ENCODE data around the gene PCCA.

The PCCA gene

DNA sequence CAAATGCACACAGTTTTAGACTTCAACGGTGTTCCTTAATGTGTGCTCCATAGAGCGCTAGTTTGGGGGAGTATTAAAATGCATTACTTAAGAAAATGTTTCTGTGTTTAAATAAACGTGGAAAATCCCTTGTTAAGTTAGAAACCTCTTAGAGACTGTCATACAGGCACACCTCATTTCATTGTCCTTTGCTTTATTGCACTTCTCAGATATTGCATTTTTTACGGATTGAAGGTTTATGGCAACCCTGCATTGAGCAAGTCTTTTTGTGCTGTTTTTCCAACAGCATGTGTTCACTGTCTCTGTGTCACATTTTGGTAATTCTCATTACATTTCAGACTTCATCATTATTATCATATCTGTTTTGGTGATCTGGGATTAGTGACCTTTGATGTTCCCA, 255.7 kb downstream of the PCCA start:
- in situ Hi-C loops (cut with MboI; ENCODE audit: low sequenced_read_pairs): no loop called here

DNA sequence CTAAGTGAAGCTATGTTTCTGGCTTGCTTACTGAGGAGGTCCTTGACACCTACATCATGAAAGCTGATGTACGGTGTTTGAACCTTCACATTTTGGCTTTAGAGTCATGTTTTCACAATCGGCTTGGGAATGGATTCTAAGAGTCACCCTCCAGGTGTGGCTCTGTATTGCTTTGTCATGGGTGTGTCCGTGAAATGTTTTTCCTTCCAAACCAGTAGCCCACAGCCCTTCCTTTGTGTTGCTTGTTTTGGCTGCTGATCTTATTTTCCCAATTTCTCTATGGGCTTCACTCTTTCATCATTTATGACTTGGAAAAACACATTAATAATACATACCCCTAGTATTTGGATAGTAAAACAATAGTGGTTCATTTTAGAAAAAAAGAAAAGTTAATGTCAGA, 259.1 kb downstream of the PCCA start:
- in situ Hi-C loops (cut with MboI; ENCODE audit: low sequenced_read_pairs): no loop called here

DNA sequence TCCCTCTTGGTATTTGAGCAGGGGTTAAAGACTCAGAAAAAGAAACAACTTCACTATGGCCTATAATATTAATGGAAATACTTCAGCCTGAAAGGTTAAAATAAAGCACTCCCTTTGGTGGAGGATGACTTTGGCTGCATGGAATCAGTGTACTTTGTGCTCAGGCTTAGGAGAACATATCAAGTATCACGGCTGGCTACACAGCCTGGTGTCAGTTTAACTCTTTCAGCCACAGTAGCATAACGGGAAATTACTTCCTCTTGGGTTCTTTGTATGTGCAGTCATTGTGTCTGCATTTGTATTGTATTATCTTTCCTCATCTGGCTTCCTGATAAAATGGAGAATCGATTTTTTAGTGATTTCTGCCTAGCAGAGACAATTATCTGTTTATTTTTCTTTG, 260.7 kb downstream of the PCCA start:
- in situ Hi-C loops (cut with MboI; ENCODE audit: low sequenced_read_pairs): no loop called here

DNA sequence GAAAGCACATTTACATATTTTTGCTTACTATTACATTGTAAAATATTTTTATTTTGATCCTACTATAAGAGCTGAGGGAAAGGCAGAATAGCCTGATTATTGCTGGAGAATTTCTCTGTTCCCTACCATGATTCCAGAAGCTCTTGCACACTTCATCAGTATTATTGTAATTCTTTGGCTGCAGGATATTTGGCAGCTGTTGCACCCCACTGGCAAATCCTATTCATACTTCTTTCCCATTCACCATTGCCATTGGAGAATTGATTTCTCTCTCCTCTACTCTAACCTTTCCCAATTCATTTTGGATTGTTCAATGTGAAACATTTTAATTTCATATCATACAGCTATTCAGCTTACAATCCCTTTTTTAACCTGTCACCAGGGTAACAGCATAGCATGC, 261.7 kb downstream of the PCCA start:
- in situ Hi-C loops (cut with MboI; ENCODE audit: low sequenced_read_pairs): no loop called here

DNA sequence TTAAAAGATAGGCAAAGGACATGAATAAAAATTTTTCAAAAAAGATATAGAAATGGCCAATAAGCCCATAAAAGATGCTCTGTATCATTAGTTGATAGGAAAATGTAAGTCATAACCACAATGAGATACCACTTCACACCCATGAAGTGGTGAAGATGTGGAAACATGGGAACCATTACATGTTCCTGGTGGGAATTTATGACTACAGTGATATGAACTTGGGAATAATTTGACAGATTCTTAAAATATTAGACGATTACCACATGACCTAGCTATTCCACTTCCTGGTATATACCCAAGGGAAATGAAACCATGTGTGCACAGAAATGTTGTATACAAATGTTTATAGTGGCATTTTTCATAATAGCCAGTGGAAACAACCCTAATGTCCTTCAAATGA, 267.5 kb downstream of the PCCA start:
- in situ Hi-C loops (cut with MboI; ENCODE audit: low sequenced_read_pairs): no loop called here

DNA sequence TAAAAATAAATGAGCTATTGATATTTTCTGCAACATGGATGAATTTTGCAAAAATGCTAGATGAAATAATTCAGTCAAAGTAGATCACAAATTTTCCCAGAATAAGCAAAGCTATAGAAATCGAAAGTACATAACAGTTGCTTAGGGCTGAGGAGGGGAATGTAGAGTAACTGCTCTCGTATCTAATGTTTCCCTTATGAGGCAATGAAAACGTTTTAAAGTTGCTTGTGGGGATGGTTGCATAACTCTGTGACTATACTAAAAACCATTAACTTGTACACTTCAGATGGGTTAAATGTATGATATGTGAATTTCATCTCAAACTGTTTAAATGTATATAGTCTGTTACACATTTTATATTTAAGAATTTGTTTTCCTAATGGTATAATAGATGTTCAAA, 268.0 kb downstream of the PCCA start:
- in situ Hi-C loops (cut with MboI; ENCODE audit: low sequenced_read_pairs): no loop called here

DNA sequence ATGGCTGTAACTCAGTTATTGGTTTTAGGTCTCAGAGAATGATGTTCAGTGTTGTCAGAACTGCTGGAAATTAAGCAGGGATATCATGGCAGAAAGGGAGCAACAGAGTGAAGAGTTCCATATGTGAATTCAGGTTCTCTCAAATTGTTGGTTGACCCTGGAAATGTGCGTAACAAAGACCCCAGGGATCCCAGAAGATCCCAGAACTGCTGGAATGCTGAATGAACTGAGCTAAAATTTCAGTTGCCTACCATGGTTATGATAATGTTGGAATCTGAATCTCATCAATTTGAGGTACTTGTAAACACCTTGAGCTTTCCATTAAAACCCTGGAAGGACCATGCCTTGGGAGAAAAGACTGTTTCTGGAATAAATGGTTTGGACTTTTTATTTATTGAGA, 268.9 kb downstream of the PCCA start:
- in situ Hi-C loops (cut with MboI; ENCODE audit: low sequenced_read_pairs): no loop called here

DNA sequence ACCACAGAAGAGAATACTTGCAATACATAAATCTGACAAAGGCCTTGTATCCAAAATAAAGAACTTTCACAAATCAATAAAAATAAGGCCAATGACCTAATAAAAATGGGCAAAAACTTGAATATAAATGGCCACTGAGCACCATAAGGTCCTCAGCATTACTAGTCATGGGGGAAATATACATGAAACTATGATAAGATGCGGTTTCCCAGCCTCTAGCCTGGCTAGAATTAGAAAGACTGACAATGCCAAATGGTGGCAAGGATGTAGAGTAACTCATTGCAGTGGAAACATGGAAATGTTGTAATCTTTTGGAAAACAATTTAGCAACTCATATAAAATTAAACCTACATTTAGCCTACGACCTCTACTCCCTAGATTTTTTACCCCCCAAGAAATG, 272.6 kb downstream of the PCCA start:
- in situ Hi-C loops (cut with MboI; ENCODE audit: low sequenced_read_pairs): no loop called here

DNA sequence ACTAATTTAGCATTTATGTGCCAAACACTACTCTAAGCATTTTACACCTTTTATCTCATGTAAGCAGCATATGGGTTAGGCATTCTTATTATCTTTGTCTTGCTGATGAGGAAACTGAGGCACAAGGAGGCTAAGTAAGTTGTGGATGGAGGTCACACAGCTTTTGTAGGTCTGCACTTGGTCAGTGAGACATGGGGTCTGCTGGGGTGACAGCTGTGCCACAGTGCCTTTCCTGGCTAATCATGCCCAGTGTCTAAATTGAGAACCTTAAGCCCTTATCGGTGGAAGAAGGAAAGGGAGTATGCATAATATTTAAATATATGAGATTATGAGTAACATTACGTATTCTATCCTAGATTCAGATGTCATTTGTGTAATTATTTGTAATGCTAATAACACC, 273.5 kb downstream of the PCCA start:
- in situ Hi-C loops (cut with MboI; ENCODE audit: low sequenced_read_pairs): no loop called here

DNA sequence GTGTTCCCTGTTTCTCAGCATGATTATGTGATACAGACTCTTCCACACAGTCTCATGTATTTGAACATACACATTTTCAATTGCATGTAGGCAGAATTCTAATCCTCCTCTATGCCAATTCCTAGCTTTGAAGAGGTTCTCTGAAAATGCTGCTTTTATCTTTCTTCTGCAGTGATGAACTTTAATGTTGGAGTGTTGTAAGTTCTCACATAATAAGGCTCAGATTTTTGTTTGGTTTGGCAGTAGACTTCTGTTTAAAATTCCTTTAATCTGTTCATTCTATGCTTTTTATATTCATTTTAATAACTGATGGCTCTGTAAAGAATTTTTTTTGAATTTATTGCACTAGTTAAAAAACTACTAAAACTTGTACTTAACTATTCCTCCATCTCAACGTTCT, 273.9 kb downstream of the PCCA start:
- in situ Hi-C loops (cut with MboI; ENCODE audit: low sequenced_read_pairs): no loop called here

DNA sequence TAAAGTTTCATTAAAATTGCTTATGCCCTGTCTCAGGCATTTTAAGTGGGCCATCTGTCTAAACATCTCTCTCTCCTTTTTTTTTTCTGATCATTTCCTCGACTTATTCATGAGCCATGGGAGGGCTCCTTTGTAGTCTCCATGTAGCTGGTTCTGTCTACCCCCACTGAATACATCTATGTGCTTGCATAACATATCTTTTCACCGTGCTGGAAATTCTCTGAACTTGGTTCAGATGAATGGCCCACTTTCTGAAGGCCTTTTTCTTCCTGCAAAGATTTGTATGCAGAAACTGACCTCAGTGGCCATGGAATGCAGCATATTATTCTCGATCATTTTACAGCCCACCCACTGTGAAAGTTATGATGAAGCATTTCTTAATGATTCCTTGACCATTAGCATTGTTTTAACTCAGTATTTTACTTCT, 274.4 kb downstream of the PCCA start:
- in situ Hi-C loops (cut with MboI; ENCODE audit: low sequenced_read_pairs): no loop called here

DNA sequence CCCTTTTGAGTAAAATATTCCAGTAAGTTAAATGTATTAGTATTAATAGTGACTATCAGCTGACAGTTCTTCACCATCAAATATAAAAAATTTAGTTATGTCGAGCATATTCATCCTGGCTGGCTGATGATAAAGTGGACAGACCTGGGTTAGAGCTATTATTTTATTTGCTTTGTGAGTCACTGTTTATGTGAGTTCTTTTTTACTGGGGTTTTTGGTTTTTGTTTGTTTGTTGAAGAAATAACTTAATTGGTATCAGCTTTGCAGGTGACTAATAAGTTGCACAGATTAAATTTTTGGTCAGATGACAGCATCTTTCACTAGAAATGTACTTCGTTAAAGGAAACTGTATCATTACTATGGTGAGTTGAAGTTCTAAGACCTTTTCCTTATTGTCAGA, 275.0 kb downstream of the PCCA start:
- in situ Hi-C loops (cut with MboI; ENCODE audit: low sequenced_read_pairs): no loop called here

DNA sequence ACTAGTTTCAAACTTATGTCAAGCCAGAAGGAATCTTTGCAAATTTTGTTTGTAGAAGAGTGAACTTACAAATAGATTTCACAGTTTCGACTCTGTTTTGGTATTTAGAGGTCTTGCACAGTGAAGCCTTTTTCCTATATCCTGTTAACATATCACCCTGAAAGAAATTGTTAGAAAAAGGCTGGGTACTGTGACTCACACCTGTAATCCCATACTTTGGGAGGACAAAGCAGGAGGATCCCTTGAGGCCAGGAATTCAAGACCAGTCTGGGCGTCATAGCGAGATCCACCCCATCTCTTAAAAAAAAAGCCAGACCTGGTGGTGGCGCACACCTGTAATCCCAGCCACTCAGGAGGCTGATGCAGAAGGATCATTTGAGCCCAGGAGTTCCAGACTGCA, 275.7 kb downstream of the PCCA start:
- in situ Hi-C loops (cut with MboI; ENCODE audit: low sequenced_read_pairs): no loop called here

DNA sequence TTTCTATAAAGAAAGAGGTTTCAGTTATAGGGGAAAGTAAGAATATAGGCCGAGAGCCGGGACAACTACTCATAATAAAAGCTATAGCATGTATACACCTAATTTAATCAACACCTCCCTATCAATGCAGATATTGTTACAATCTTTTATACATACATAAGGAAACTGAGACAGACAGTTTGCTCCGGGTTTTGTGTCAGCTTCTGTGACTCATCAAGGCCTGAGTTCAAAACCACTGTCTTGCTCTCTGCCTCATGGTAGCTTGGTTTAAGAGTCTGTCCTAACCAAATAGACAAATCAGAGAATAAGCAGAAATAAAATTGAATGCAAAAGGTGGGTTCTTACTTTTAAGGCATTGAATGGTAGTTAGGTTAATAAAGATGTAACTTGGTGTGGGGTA, 276.8 kb downstream of the PCCA start:
- in situ Hi-C loops (cut with MboI; ENCODE audit: low sequenced_read_pairs): no loop called here

DNA sequence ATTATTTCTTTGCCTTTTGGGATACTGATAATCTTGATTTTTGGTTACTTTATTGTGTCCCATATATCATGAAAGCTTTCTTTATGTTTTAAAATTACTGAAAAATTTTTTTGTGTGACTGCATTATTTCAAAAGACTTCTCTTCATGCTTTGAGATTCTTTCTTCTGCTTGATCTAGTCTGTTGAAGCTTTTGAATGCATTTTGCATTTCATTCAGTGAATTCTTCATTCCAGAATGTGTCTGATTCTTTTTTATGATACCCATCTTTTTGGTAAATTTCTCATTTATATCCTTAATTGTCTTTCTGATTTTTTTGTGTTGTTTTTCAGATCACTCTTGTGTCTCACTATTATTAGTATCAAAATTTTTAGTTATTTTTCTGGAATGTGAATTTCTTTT, 289.6 kb downstream of the PCCA start:
- in situ Hi-C loops (cut with MboI; ENCODE audit: low sequenced_read_pairs): no loop called here

DNA sequence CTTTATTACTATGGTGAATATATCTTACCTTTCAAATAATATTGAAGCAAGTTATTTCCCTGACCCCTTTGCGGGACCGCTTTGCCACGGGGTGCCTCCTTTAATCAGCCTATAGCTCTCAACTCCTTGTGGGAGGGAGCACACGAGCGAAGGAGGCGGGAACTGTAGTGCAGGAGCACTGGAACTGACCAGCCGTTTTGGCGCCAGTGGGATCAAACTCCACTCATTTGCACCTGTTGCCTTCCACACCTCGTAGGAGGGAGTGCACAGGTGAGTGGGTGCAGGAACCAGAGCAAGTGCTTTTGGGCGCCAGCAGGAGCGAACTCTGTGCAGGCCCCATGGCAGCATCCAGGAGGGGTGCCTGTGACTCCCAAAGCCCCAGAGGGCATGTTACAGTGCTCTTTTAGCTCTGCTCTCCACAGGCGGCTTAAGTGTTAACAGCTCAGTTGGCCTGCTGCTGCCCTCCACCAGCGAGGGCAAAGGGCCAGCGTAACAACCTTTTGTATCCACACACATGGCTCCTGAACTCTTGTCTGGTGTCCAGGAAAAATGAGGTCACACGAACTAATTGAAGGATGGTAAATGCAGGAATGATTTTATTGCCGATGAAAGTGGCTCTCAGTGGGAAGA, 292.8 kb downstream of the PCCA start:
- in situ Hi-C loops (cut with MboI; ENCODE audit: low sequenced_read_pairs): loop anchor here (10.0 kb wide), 1 partner anchor 57 kb away; no protein-coding TSS in a partner anchor

DNA sequence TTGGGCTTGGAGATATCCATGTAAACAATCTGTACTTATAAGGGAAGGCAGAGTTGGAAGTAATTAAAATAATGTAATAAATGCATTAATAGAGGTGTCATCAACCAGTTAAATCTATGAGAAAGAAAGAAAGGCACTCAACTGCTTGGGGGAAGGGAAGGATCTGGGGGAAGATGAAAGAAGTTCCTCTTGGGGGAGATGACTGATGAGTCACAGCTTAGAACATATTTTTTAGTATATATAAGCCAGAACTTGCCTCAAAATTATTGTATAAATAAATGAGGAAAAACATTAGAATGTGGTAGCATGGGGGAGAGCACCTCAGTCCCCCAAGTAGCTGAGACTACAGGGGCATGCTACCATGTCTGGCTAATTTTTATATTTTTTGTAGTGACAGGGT, 293.9 kb downstream of the PCCA start:
- in situ Hi-C loops (cut with MboI; ENCODE audit: low sequenced_read_pairs): loop anchor here (10.0 kb wide), 1 partner anchor 58 kb away; no protein-coding TSS in a partner anchor

DNA sequence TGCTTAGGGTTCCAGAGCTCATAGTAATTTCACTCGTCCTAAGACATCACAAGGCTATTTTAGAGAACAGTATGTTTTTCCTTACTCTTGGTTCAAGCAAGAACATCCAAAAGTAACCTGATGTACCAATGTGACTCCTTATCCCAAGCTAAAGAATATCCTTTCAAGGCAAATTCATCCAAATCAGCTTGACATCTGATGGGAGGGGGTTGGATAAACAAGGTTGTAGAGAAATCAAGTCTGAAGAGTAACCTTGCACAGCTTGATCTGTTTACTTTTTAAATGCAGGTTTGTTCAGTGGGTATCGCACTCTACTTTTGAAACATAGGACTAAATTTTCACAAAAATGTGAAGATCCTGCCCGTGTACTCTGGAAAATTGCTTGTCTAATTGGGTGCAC, 298.5 kb downstream of the PCCA start:
- in situ Hi-C loops (cut with MboI; ENCODE audit: low sequenced_read_pairs): loop anchor here (10.0 kb wide), 1 partner anchor 63 kb away; no protein-coding TSS in a partner anchor

DNA sequence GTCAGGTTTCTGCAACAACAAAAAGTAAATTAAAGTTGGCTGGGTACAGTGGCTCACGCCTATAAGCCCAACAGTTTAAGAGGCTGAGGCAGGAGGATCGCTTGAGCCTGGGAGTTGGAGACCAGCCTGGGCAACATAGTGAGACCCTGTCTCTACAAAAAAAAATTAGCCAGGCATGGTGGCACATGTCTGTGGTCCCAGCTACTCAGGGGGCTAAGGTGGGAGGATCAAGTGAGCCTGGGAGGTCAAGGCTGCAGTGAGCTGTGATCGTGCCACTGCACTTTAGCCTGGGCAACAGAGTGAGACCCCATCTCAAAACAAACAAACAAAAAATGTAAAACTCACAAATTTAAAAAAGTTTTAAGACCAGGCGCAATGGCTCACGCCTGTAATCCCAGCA, 299.3 kb downstream of the PCCA start:
- in situ Hi-C loops (cut with MboI; ENCODE audit: low sequenced_read_pairs): loop anchor here (10.0 kb wide), 1 partner anchor 63 kb away; no protein-coding TSS in a partner anchor

DNA sequence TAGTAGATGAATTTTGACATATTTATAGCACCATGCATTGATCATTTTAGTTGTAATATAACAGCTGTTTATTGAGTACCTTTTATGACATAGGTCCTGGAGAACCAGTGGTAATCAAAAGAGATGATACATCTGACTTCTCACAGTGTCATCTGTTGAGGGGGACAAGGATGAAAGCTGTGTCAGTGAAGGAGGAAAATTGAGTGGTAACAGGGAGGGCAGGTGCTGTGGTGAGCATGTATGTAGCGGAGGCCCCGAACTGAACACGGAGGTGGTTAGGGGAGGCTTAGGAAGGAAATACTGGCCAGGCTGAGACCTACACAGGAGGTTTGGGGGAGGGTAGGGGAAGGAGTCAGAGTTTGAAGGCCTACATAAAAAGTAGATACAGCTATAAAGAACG, 300.0 kb downstream of the PCCA start:
- in situ Hi-C loops (cut with MboI; ENCODE audit: low sequenced_read_pairs): loop anchor here (10.0 kb wide), 1 partner anchor 64 kb away; no protein-coding TSS in a partner anchor

DNA sequence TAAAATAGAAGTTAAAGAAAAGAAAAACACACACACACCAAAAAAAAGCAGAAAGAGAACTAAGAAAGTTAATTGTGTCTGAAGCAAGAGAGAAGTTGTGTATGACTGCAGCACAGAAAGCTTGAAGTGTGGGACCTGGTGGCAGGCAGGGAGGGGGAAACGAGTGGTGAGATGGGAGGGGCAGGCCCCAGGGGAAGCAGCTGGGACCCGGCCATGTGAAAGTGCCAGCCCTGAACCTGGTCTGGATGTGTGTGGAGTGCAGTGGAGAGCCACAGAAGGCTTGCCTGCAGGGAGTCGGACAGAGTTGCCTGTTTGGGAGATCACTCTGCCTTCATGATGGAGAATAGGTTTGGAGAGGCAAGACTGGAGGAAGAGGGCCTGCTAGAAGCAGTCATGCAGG, 300.7 kb downstream of the PCCA start:
- in situ Hi-C loops (cut with MboI; ENCODE audit: low sequenced_read_pairs): loop anchor here (10.0 kb wide), 1 partner anchor 65 kb away; no protein-coding TSS in a partner anchor

DNA sequence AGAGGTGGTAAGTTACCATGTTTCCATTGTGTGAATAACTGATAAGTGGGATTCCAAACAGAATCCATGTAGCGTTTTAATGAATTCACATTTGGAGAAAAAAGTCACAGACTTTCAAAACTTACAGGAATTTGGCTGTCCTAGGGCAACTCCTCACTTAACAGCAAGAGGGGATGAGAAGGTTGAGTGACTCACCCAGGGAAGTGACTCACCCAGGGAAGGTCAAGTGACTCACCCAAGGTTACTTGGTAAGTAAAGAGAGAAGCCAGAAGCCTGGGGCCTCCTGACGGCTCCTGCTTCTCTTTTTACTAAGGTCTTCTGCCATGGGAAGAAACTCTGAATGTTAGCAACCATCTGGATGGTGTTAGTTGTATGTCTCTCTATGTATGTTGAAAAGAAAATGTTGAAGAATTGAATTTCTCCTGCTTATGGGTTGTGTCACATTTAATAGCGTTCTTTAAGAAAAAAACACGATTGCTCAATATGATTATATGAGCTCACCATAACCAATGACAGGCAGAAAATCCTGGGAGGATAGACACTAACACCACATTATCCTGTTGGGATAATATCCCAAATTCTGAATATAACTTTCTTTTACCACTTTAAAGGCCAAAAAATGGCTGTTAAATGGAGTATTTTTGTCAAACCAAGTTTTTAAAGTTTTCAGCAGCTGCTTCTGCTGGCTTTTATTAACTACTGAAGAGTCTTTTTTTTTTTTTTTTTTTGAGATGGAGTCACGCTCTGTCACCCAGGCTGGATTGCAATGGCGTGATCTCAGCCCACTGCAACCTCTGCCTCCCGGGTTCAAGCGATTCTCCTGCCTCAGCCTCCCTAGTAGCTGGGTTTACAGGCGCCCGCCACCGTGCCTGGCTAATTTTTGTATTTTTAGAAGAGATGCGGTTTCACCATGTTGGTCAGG, 304.1 kb downstream of the PCCA start:
- in situ Hi-C loops (cut with MboI; ENCODE audit: low sequenced_read_pairs): no loop called here
